GM12874 (cell line): Measurements from ENCODE around the gene FZD8.

Experiments used
- TF ChIP-seq, protein P1 (sequence below): IDR thresholded peaks from 2 replicates; pipeline ENCODE4 v1.5.1; 2011; ENCODE audit warnings: low read depth, mild to moderate bottlenecking, control low read depth, low read length, moderate library complexity; ENCODE audit not compliant: insufficient read depth

Gene FZD8

DNA sequence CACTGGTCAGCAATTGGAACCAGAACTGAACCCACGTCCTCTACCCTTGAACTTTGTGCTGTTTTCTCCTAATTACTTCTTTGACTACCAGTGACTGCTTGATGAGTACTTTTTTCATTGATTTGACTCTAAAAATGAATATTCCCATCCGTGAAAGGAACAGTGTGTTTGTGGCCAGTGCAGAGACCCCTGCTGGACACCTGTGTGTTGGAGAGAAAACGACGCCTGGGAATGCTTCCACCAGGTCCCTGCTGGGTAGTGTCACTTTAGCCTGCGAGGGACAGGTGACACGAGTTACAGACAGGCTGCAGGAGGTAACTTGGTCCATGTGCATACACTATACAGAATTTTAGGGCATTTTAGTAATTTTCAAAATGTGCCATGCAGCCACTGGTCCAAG, 43.7 kb downstream of the FZD8 start:
- TF ChIP-seq, protein P1, sequence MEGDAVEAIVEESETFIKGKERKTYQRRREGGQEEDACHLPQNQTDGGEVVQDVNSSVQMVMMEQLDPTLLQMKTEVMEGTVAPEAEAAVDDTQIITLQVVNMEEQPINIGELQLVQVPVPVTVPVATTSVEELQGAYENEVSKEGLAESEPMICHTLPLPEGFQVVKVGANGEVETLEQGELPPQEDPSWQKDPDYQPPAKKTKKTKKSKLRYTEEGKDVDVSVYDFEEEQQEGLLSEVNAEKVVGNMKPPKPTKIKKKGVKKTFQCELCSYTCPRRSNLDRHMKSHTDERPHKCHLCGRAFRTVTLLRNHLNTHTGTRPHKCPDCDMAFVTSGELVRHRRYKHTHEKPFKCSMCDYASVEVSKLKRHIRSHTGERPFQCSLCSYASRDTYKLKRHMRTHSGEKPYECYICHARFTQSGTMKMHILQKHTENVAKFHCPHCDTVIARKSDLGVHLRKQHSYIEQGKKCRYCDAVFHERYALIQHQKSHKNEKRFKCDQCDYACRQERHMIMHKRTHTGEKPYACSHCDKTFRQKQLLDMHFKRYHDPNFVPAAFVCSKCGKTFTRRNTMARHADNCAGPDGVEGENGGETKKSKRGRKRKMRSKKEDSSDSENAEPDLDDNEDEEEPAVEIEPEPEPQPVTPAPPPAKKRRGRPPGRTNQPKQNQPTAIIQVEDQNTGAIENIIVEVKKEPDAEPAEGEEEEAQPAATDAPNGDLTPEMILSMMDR: no peak

DNA sequence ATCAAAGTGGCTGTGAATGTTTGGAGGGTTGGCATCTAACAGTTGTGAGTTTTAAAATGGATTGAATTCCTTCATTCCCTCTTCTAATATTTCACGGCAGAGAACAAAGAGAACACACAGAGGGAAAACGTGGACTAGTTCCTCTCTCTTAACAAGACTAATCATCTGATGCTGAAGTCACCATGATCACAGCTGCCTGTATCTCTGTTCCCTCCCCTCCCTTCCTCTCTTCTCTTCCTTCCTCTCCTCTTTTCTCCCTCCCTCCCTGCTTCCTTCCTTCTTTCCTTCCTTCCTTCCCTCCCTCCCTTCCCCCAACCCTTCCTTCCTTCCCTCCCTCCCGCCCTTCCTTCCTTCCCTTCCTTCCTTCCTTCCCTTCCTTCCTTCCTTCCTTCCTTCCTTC, 47.0 kb downstream of the FZD8 start:
- TF ChIP-seq, protein P1: no peak

DNA sequence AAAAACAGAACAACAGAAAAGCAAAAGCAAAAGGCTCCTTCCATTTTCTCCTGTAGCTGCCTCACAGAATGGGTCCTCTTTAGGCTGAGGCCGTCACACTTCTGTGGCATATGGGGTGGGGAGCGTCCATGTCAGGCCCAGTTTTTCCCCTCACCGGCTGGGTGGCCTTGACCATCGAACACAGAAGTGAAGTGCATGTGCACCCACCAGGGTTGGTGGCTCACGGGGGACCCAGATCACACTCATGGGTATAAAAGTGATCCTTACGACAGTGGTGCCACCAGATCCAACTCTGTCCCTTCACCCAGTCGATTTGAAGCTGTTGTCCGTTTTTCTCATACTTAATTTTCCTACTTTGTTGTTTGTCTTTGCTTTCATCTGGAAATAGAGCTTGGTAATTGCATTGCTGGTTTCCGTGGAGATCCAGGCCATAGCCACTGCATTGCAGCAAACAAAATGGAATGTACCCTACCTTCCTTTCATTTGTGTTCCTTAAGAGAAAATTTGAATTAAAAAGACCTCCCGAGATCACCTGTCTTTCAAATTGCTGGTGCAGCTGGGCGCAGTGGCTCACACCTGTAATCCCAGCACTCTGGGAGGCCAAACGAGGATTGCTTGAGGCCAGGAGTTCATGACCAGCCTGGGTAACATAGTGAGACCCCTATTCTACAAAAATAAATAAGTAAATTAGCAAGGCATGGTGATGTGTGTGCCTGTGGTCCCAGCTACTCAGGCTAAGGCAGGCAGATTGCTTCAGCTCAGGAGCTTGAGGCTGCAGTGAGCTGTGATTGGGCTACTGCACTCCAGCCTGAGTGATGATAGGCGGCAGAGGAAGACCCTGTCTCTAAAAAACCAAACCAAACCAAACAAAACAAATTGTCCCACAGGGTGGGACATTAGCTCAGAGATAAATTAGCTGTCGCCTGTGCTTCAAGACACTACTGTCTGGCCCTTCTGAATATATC, 47.7 kb downstream of the FZD8 start:
- TF ChIP-seq, protein P1: no peak

DNA sequence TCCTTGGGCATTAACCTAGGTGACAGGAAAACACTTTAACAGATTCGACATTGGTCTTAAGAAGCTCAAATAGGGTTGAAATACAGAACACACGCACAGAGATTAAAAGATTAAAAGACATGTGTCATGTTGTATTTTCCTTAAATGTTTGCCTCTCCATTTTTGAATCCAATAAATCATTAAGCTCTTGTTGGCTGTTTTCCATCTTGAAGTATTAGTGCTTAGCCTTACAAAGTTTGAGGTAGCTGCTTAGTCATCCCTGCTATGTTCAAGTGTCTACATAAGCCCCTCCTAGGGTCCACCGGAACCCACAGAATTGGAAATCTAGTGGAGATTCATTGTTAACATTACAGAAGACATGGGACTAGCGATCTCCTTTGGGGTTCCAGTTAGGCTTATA, 49.7 kb downstream of the FZD8 start:
- TF ChIP-seq, protein P1: no peak

- TF ChIP-seq, protein P1: no peak
Observed at GRCh38 chr10:35588836-35589235, 53.3 kb downstream of the FZD8 start.
